Breast epithelium (tissue), 4 donors: ENCODE results near the gene AGBL1. TPM values are rescaled to one million over a fixed set of nuclear protein-coding genes. Genes with fewer than 3 reads are reported as not detected.

ENCODE experiments used
- DNase-seq, 2 donors: peaks; one replicate each; pipeline ENCODE4 v3.0.0-alpha.2; 2019; ENCODE audit warnings: low spot score in 2 of 2
- H3K27ac ChIP-seq, 2 donors: fragments of 200-600 bp; sonication (generic) in 1 of 2; one replicate each; pipeline ENCODE4 v1.5.1; 2016 to 2019; ENCODE audit warnings: mild to moderate bottlenecking in 1 of 2
- H3K27me3 ChIP-seq, 2 donors: fragments of 200-600 bp; sonication (generic) in 1 of 2; one replicate each; pipeline versions ENCODE4 v1.5.1 to v1.6.0; 2017 to 2019; ENCODE audit warnings: control low read depth in 1 of 2, mild to moderate bottlenecking in 1 of 2
- H3K36me3 ChIP-seq: fragments of 200-600 bp; one replicate; pipeline ENCODE4 v1.5.1; 2019
- H3K4me1 ChIP-seq, 2 donors: fragments of 200-600 bp; sonication (generic); one replicate each; pipeline ENCODE4 v1.5.1; 2016 to 2019; ENCODE audit warnings: control low read depth in 1 of 2
- H3K4me3 ChIP-seq, 3 donors: fragments of 200-600 bp; sonication (generic); 1 replicate in 2 of 3; 2 replicates in 1 of 3; pipeline ENCODE4 v1.5.1; 2016 to 2019; ENCODE audit warnings: mild to moderate bottlenecking in 3 of 3, moderate library complexity in 2 of 3
- H3K9me3 ChIP-seq, 2 donors: fragments of 200-600 bp; sonication (generic) in 1 of 2; one replicate each; pipeline ENCODE4 v1.5.1; 2016 to 2019; ENCODE audit warnings: control low read depth in 1 of 2
- POLR2A ChIP-seq: fragments of 450-650 bp; IDR thresholded peaks from one replicate; pipeline ENCODE4 v1.6.1; 2016; ENCODE audit warnings: antibody characterized with exemption, mild to moderate bottlenecking, moderate library complexity
- POLR2AphosphoS5 ChIP-seq, 3 donors: sonication (generic); formaldehyde crosslinking; IDR thresholded peaks; one replicate each; pipeline ENCODE4 v1.6.1; 2017; ENCODE audit warnings: antibody characterized with exemption in 3 of 3
- intact Hi-C: fragments of 100-400 bp; cut with DNase I; formaldehyde crosslinking; loops from one replicate; pipeline ENCODE4 v1.15.1; 2023; ENCODE audit warnings: low total_unique reads
- total RNA-seq, 3 donors: library from RNA; depleted of rRNA; stranded (reverse); fragments of >200 nt; gene quantifications; one replicate each; pipeline ENCODE4 v1.1.0, GENCODE V29; 2016
- TF ChIP-seq, protein P1 (sequence below), 3 donors: fragments of 450-650 bp; IDR thresholded peaks; one replicate each; pipeline ENCODE4 v1.5.1; 2016 to 2017; ENCODE audit warnings: antibody characterized with exemption in 3 of 3, mild to moderate bottlenecking in 3 of 3, moderate library complexity in 3 of 3

The AGBL1 gene
- total RNA-seq, 3 donors from 2014 or later, result not detected

DNA sequence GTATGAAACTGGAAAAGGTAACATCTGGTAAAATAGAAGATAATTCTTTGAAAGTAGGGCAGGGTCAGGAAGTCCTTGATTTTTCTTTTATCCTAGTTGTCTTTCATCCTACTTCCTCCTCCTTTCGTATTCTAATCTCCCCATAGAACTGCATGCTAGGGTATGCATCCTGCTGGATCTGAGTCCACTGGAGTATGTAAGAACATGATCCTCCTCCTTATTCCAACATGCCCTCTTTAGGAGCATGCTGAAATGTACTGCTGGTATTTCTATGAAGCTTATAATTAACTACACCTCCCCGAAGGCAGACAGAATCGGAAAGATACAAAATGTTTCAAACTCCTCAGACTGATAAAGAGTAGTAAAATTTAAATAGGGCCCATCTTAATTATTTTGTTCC, 493.8 kb downstream of the AGBL1 start:
- H3K36me3 ChIP-seq, result no peaks in the 10 kb centered on the region
- peaks cover 0 to 16% of the 10 kb centered on the region in 2 donors for H3K27me3 ChIP-seq
- H3K9me3 ChIP-seq, result no peaks in the 10 kb centered on the region
- intact Hi-C loops, result loop anchor here (5.0 kb wide), 1 partner anchor 126 kb away; no protein-coding TSS in a partner anchor
- no peaks in the 10 kb centered on the region for H3K4me1 ChIP-seq
- no peak overlapping the region for H3K27ac ChIP-seq
- DNase-seq, result no peak
- H3K4me3 ChIP-seq, result no peak overlapping the region
- TF ChIP-seq POLR2AphosphoS5 (IDR thresholded peaks at IDR 0.05) (no peak), POLR2A (no peak)
- TF ChIP-seq, protein P1, sequence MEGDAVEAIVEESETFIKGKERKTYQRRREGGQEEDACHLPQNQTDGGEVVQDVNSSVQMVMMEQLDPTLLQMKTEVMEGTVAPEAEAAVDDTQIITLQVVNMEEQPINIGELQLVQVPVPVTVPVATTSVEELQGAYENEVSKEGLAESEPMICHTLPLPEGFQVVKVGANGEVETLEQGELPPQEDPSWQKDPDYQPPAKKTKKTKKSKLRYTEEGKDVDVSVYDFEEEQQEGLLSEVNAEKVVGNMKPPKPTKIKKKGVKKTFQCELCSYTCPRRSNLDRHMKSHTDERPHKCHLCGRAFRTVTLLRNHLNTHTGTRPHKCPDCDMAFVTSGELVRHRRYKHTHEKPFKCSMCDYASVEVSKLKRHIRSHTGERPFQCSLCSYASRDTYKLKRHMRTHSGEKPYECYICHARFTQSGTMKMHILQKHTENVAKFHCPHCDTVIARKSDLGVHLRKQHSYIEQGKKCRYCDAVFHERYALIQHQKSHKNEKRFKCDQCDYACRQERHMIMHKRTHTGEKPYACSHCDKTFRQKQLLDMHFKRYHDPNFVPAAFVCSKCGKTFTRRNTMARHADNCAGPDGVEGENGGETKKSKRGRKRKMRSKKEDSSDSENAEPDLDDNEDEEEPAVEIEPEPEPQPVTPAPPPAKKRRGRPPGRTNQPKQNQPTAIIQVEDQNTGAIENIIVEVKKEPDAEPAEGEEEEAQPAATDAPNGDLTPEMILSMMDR (IDR thresholded peaks at IDR 0.05), result no peak

DNA sequence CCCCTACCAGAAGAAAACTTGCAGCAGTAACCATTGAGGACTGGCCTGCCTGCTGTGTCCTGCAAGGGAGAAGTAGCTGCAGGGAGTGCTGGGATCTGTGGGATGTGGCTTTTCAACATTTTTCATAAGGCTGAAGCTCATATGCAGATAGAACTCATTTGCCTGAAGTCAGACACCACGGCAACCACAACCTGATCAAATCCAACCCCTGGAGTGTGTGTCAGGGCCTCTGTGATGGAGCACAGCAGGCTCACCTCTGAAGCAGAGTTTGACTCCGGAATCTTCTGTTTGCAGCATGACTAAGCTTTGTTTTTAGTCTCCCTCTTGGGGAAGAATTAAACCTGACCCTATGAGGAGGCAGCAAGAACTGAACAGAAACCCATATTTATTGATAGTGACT, 508.7 kb downstream of the AGBL1 start:
- Histone ChIP-seq H3K27me3 (no peaks in the 10 kb centered on the region), H3K36me3 (no peaks in the 10 kb centered on the region), H3K4me1 (no peaks in the 10 kb centered on the region), H3K4me3 (no peak overlapping the region), H3K9me3 (no peaks in the 10 kb centered on the region), H3K27ac (no peak overlapping the region)
- TF ChIP-seq, protein P1 (IDR thresholded peaks at IDR 0.05), result no peak
- TF ChIP-seq POLR2A (no peak), POLR2AphosphoS5 (IDR thresholded peaks at IDR 0.05) (no peak)
- DNase-seq, result no peak
- intact Hi-C loops, result no loop called here

DNA sequence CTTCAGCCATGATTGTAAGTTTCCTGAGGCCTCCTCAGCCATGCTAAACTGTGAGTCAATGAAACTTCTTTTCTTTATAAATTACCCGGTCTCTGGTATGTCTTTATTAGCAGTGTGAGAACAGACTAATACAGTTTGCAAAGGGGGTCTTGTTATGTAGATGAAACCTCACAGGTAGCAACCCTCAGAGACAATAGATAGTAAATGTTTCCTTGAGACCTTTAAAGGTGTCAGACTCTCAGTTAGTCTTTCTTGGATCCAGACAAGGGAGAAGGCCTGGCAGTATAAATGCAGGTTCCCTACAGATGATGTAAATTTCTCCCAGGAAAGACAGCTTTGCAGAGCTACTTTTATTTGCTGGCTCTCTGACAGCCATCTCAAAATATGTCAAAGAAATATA, 510.8 kb downstream of the AGBL1 start:
- no peak for DNase-seq
- Histone ChIP-seq H3K36me3 (no peaks in the 10 kb centered on the region), H3K4me1 (no peaks in the 10 kb centered on the region), H3K4me3 (no peak overlapping the region), H3K9me3 (no peaks in the 10 kb centered on the region), H3K27ac (no peak overlapping the region), H3K27me3 (no peaks in the 10 kb centered on the region)
- TF ChIP-seq, protein P1 (IDR thresholded peaks at IDR 0.05), result no peak
- intact Hi-C loops, result no loop called here

DNA sequence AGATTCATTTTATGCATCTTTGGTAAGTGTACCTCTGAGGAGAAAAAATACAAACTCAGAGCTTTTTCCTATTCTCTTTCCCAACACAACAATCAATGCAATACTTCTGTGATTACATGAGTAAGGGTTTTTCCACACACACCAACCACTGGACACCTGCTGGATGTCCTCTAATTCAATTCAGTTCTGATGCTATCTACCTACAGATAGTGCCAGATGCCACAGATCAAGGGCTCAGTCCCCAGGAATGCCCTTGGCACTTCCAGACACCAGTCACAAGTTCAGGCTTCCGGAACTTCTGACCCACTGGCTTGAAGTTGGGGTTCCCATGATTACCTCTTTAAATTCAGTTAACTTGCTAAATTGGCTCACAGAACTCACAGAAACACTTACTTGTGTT, 511.5 kb downstream of the AGBL1 start:
- no peak overlapping the region for H3K27ac ChIP-seq
- H3K4me3 ChIP-seq, result no peak overlapping the region
- no peaks in the 10 kb centered on the region for H3K9me3 ChIP-seq
- intact Hi-C loops, result no loop called here
- DNase-seq, result no peak
- H3K36me3 ChIP-seq, result no peaks in the 10 kb centered on the region
- no peaks in the 10 kb centered on the region for H3K4me1 ChIP-seq
- no peaks in the 10 kb centered on the region for H3K27me3 ChIP-seq
- TF ChIP-seq, protein P1 (IDR thresholded peaks at IDR 0.05), result no peak
- TF ChIP-seq POLR2AphosphoS5 (IDR thresholded peaks at IDR 0.05), result no peak
- no peak for TF ChIP-seq POLR2A

DNA sequence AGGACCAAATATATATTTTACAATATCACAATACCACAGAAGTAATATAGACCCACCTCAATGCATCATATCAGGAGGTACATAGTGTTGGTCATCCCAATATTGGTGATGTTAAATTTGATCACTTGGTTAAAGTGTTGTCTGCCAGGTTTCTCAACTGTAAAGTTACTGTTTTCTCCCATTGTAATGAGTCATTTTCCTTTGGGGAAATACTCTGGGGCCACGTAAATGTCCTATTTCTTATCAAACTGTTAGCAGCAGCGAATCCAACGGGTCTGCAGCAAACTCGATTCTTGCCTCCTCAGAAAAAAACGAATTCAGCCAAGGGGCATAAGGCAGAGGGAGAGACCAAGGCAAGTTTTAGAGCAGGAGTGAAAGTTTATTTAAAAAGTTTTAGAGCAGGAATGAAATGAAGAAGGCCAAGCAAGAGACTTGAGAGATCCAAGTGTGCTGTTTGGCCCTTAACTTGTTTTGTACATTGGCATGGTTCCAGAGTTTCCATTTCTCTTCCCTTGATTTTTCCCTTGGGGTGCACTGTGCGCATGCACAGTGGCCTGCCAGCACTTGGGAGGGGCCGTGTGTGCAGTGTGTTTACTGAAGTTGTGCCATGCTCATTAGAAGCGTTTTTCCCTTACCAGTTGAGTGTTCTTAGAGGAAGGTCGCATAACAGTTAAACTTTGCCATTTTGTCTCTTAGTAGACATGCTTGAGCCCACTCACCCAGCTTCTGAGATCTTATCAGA, 512.5 kb downstream of the AGBL1 start:
- H3K4me3 ChIP-seq, result no peak overlapping the region
- DNase-seq, result no peak
- intact Hi-C loops, result no loop called here

More for the DNA sequence above, 512.5 kb downstream of the AGBL1 start:
- H3K4me1 ChIP-seq, result no peaks in the 10 kb centered on the region
- TF ChIP-seq POLR2A, result no peak
- TF ChIP-seq, protein P1 (IDR thresholded peaks at IDR 0.05), result no peak
- TF ChIP-seq POLR2AphosphoS5 (IDR thresholded peaks at IDR 0.05), result no peak
- no peaks in the 10 kb centered on the region for H3K36me3 ChIP-seq
- no peak overlapping the region for H3K27ac ChIP-seq
- no peaks in the 10 kb centered on the region for H3K27me3 ChIP-seq
- H3K9me3 ChIP-seq, result no peaks in the 10 kb centered on the region
